Measurements from ENCODE around the gene CDC6.

The CDC6 gene

DNA sequence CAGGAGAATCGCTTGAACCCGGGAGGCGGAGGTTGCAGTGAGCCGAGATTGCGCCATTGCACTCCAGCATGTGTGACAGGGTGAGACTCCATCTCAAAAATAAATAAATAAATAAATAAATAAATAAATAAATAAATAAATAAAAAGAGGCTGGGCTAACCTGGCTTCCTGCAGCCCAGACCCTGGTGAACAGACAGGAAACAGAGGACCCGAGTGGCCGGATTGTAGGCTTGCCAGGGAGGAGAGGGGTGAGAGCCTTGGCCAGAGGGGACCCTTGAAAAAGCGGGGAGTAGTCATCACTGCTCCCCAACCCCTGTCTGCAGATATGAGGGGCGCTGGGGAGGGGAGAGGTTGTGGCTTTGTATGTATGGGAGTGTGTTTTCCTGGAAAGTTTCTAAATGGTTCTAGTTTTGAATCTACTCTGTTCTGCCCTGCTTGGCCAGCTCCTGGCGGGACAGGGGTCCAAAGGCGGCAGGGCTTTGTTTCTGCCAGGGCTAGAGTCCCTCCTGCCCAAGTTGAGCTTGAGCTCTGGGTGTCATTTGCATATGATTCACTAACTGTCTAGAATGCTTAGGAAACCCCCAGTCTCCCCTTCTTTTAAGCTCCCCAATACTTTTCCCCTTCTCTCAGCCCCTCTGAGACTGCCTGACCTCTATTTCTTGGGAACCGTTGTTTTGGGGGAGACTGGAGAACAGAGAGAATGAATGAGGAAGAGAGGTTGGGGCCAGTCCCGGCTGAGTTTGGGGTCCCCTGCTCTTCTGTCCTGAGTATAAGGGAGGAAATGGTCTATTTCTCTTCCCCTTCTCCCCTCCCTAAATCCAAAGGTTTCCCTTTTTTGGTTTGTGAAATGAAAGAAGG, 37.7 kb downstream of the CDC6 start:
- DNase-seq, result no peak

DNA sequence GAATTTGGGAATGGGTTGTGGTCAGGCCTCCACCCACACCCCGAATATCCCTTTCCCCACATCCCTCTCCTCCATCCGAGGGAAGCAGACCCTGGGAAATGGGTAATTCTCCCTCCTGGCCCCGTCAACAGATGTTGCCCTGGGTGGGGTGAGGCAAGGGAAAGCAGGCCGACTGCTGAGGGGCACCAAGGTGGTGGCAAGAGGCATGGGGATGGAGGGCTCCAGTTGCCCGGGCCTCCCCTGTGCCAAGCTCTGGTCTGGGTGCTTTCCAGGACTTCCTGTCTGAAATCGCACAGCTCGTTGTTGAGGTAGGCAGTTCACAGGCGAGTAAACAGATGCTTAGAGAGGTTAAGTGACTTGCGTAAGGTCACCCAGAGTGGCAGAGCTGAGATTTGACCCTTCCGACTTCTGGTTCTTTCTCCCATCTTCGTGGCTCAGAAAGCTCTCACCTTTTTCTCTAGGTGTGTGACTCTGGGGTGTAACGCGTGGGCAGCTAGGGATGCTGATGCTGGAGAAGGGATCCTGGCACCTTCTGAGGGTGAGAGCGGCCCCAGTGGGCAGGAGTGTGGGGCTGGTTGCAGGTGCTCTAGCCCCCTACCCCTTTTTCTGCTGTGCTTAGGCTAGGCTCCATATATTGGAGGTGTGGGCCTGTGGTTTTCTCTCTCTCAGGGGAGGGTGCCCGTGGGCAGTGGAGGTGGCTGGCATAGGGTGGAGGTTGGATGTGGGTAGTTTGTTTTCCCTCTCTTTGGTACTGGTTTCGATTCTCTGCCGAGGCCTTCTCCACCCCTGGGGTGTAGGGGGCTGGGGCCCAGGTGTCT, 38.5 kb downstream of the CDC6 start:
- no peak for DNase-seq

DNA sequence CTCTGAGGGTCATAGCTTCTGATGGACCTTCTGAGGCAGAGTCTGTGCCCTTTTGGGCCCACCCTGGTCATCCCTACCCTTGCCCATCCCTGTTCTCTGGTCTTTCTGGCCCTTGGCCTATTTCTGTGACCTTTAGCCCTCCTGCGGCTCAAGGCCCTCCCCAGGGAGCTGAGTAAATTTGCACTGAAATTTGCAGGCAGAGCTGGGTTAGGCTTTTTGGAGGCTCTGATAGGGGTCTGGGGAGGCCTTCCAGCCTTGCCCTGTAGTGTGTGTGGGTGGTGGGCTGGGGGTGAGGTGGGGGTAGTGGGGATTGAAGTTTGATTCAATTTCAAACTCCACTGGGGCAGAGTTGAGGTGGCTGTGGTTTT, 39.1 kb downstream of the CDC6 start:
- DNase-seq, result no peak

DNA sequence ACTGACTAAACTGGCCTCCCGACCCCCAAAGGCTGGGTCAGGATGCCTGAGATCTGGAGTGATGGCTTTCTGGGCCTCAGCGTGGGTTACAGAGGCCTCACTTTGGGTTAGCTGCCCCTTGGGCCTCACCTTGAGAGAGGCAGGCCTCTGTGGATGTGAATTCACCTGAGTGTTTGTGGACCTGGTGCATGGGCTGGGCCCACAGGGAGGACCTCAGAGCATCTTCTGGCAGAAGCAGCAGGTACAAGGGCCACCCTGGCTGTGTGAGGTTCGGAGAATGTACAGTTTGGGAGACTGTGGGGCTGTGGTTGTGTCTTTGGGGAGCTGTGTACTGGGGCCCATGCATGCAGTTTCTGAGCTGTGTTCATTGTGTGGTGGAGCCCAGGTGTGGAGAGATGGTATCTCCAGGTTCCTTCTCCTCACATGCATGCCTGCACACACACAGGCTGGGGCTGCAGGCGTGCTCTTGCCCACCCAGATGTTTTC, 39.6 kb downstream of the CDC6 start:
- no peak for DNase-seq

DNA sequence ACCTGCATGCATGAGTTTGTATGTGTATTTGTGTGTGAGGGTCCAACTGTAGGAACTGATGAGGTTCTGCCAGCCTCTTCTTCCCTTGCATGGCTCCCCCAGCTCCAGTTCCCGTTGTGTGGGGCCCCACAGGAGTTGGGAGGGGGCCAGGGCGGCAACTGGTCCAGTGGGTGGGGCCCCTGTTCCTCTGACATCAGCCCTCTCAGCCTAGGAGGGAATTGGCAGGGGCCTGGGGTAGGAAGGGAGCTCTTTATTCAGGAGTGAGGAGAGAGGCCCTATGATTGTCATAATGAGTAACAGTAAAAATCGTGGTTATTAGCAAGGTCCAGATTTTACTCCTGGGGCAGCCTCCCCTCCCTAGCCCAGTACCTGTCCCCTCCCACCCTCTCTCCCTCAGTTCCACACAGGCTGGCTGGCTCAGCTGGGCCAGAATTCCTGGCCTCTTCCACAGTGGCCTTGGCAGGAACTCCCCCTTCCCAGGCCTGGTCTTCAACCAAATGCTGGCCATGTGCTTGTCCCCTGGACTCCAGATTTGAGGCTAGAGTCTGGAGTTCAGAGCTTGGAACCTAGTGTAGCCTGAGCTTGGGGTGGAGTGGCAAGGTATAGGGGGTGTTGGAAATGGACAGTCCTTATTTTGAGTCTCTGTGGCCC, 40.2 kb downstream of the CDC6 start:
- DNase-seq, result no peak

DNA sequence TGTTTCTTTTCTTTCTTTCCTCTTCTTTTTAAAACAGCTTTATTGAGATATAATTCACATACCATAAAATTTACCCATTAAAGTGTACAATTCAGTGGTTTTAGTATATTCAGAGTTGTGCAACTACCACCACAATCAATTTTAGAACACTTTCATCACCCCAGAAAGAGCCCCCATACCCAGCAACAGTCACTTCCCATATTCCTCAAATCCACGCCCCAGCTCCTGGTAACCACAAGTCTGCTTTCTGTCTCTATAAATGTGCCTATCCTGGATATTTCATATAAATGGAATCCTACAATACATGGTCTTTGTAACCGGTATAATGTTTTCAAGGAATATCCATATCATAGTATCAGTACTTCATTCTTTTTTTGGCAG, 40.7 kb downstream of the CDC6 start:
- DNase-seq, result no peak

DNA sequence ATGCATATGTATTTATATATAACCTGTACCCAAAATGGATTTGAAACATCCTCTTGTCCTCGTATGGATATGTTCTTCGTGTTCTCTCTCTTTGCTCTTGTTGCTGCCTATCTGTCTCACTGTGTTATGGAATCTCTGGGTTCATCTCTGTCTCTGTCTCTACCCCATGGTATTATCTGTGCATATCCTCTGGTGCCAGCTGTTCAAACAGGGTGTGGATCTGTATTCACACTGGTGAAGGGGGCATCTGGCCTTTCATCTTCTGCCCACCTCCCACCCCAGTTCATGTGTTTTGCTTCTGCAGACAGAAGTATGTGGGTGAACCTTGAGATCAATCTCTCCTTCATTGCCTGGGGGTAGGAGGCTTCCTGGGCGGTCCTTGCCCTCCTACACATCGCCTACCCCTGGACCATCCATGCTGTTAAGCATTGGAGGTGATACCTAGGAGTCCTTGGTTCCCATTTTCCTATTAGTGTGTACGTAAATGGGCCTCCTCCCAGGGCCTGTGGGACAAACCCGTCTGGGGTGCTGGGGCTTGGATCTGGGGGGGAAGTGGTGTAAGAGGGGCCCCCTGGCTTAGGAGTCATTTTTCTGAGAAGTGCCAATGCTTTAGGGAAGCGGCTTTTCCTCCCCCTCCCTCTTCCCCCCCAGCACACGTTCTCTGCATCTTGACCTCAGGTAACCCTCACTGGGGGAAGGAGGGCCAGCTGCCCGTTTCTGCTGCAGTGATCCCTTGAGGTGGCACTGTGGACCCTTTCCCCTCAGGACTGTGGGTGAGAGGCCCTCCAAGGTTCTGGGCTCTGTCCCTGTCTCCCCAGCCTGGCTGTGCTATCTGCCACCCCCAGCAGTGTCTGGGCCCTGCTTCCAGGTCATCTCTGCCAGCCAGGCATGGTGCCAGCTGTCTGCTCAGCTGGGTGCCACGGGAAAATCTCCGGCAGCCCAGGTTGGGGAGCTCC, 42.4 kb downstream of the CDC6 start:
- no peak for DNase-seq

DNA sequence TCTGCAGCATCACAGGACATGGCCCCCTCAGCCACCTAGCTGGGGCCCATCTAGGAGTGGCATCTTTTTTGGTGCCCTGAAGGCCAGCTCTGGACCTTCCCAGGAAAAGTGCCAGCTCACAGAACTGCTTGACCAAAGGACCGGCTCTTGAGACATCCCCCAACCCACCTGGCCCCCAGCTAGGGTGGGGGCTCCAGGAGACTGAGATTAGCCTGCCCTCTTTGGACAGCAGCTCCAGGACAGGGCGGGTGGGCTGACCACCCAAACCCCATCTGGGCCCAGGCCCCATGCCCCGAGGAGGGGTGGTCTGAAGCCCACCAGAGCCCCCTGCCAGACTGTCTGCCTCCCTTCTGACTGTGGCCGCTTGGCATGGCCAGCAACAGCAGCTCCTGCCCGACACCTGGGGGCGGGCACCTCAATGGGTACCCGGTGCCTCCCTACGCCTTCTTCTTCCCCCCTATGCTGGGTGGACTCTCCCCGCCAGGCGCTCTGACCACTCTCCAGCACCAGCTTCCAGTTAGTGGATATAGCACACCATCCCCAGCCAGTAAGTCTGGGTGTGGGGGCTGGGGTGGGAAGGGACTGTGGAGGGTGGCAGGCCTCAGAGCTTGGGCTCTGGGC, 43.3 kb downstream of the CDC6 start:
- no peak for DNase-seq

DNA sequence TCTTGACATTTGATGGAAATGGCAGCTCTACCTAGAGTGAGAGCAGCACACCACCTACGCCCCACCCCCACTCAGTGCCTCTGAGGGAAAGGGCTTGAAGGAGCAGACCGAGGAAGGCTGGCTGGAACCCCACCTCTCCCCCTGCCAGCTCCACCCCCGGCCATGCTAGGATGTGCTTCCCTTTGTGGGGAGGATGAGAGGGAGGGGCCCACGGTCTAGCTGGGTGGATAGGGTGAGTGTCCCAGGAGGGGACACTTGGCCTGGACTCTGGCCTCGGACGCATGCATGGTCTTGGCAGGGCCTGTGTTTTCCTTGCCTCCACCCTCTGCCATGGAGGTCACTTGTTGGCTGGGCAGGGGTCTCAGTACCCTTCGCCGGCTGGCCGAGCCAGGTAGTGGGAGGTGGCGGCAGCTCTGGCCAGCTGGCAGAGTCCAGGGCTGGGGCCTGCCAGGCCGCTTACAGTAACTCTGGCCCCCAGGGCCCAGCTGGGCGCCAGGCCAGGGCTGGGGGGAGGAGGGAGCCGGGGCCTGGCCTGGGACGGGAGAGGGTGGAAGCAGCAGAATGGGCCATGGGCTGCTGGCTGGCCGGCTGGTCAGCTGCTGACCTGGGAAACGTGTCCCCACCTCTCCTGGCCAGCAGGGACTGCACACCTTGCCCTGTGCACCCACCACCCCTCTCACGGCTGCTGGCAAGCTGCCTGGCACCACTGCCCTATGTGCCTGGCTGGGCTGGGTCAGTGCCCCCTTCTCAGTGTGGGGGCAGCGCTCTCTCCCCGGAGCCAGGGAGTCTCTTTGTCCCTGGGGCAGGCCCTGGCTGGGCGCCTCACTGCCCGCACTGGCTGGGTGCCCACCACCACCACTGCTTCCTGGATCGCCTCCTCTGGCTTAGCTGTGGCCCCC, 44.3 kb downstream of the CDC6 start:
- DNase-seq, result peak; percentile 38

DNA sequence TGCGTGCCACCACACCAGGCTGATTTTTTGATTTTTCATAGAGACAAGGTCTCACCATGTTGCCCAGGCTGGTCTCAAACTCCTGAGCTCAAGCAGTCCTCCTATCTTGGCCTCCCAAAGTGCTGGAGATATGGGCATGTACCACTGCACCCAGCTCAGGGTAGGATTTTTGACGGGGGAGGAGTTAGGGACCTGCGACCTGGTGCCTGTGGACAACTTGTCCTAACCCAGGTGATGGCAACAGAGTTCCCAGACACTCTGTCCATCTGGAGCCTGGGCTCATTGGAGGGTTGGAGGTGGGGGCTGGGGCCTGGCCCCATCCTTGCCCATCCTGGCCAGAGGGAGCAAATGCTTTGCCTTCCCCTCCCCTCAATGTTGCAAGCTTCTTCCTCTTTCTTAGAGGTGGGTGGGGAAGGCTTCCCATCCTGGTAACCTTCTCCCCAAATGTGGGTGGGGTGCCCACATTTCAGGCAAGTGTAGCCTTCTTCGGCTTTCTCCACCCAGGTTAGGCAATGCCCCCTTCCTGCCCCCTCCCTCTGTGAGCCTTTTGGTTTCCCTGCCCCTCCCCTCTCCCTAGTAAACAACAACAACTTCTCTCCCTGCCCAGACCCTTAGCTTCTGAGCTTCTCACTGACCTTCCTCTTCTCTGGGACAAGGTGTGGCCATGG, 46.2 kb downstream of the CDC6 start:
- DNase-seq, result no peak

DNA sequence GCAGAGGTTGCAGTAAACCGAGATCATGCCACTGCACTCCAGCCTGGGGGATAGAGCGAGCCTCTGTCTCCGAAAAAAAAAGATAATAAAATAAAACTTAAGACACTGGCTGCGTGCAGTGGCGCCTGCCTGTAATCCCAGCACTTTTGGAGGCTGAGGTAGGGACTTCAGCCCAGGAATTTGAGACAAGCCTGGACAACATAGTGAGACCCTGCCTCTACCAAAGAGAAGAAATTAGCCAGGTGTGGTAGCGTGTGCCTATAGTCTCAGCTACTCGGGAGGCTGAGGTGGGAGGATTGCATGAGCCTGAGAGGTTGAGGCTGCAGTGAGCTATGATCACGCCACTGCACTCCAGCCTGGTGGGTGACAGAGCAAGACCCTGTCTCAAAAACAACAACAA, 47.9 kb downstream of the CDC6 start:
- no peak for DNase-seq

DNA sequence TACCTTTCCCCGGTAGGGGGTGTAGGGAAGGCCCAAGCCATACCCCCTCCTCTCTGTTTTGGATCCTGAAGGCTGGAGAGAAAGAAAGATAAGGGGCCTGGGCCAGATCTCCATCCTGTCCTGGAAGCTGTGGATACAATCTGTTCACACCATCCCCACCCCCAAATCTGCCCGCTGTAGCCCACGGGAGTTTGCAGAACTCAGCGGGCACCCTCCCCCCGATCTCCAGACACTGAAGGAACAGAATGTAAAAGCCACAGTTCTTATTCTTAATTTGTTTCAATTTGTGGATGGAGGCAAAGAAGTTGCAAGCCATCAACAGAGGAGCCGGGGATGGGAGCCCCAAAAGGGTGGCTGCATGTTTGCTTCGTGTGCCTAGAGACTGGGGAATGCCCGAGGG, 49.7 kb downstream of the CDC6 start:
- DNase-seq, result no peak

DNA sequence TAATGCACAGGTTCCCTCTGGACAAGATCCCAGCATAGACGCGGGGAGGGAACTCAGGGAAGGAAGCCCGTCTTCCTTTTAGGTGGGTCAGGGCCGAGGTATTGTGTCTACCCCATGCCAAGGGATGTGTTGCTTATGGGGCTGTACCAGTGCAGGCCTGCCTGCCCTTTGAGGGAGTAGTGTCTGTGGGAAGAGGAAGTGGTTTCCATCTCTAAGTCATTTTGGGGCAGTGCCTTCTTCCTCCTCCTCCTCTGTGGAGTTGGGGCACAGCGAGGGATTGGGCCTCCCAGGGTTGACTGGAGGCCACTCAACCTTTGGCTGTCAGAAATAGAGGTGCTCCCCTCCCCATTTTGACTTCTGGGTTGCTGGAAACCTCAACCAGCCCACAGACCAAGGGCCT, 50.4 kb downstream of the CDC6 start:
- DNase-seq, result no peak

DNA sequence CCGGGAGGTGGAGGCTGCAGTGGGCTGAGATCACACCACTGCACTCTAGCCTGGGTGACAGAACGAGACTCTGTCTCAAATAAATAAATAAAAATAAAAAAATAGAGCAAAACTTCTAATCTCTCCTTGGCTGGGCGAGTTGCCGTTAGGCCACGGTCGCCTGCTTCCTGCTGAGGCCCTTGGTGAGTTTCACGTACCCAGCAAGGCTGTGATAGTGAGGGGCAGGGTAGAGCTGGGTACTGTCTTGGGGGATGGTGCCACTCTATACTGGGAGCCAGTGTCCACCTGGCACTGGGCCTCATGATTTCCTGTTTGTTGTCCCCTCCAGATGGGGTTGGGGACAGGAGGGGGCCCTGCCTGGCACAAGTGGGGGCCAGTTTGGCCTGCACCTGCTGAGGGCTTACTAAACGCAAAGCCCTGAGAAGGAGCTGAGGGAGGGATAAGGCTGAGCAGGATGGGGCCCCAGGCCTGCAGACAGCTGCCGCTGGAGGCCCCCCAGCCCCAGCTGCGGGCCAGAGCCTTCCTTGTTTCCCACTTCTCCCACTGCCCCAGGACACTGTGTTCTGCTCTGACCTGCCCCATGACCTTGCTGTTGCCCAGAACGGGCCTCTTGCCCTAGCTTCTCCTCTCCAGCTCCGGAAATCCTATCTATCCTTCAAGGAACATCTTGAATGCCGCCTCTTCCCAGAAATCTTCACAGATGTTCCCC, 51.4 kb downstream of the CDC6 start:
- DNase-seq, result no peak

DNA sequence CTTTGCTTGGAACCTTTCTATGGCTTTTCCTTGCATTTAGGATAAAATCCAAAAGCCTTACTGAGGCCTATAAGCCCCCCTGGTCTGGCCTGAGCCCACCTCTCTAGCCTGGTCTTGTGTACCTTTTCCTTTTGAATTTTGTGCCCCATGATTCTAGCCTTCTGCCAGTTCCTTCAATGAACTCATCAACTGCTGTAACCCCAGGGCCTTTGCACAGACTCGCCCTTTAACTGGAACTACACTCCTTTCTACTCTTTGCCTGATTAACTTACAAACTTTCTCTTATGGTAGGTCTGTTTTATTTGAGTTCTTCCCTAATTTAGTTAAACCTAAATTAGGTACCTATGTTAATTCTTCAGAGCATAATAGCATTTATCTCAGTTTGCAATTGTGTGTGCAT, 52.6 kb downstream of the CDC6 start:
- DNase-seq, result no peak

DNA sequence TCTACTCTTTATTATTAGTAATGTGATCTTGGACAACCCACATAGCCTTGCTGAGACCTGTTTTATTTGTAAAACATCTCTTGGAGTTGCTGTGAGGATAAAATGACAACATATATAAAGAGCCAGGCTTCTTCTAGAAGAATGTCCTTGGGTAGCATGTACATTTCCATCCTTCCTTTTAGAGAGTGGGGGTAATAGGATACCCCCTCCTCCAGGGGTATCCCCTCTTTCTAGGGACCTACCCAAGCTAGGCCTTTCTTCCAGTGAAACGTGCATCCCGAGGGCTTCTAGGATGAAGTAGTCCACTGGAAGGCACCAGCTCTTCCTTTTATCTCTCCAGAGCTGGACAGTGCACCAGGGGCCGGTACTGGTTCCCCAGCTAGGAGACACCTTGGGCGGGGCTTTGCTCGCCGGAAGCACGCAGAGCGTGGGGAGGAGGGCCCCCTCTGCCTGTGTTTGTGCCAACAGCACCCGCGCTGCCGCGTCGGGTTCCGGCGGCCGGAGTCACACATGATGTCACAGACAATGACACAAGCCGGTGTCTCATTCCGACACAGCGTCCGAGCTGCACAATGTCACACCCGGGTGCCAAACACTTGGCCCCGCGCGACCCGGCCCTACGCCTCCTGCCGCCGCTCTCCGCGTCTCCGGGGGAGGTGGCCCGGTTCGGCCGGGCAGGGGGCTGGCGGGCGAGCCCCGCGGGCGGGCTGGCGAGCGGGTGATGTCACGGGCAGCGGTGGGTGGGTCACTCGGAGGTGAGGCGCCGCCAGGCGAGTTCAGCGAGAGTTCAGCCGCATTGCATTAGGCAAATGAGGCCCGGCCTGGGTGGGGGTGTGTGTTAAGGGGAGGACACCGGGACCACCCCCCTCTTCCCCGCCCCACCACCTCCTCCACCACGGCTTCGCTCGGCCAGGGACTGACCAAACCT, 53.5 kb downstream of the CDC6 start:
- DNase-seq, result no peak

DNA sequence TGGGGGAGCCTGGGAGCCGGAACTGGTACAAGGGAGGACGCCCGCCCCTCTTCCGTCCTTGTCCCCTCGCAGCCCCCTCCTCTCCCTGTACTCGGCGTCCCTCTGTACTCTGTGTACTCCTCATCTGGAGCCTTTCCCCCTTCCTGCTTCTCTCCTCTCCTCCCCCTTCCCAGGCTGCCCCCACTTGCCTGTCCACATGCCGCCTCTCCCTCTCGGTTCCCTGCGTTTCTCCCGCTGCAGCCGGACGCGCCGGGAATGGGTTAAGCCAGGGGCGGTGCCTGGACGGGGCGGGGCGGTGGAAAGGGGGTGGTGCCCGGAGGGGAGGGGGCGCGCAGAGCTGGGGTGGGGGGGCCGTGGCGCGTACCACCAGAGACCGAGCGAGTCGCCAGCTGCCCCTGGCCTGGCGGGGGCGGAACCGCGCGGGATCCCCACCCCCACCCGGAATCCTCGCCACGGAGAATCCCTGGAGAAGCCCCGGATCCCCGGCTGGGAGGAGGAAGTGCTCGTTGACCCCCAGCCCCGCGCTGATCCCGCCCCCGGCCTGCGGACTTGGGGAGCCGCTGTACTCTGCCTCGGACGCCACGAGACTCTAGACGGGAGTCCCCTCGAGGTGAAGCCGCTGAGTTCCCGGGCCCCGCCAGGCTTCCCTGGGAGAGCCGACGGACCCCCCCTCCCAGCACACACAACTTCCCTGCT, 54.3 kb downstream of the CDC6 start:
- DNase-seq, result no peak
